Measurements from ENCODE around the gene TPBG.

The TPBG gene

GRCh38 chr6:82363428-82364086, at the start of gene TPBG:
TSS of gene TPBG (plus strand) at chr6:82363817. CDS start at chr6:82364962, 1,145 bp downstream.
- DNase-seq (ENCODE audit: low read depth in 2 of 2) = no peak

GRCh38 chr6:82322386-82322785, 41.2 kb upstream of the TPBG start:
- no peak for DNase-seq (ENCODE audit: low read depth in 2 of 2)

GRCh38 chr6:82329766-82330165, 33.9 kb upstream of the TPBG start:
- no peak for DNase-seq (ENCODE audit: low read depth in 2 of 2)

- no peak for DNase-seq (ENCODE audit: low read depth in 2 of 2)
These were observed 33.3 kb upstream of the TPBG start for GRCh38 chr6:82330171-82330804.

- DNase-seq (ENCODE audit: low read depth in 2 of 2) = no peak
These were observed 32.4 kb upstream of the TPBG start for GRCh38 chr6:82331031-82331773.

GRCh38 chr6:82333781-82334180, 29.8 kb upstream of the TPBG start:
- no peak for DNase-seq (ENCODE audit: low read depth in 2 of 2)

- no peak for DNase-seq (ENCODE audit: low read depth in 2 of 2)
These were observed 25.8 kb upstream of the TPBG start for GRCh38 chr6:82337688-82338257.

- no peak for DNase-seq (ENCODE audit: low read depth in 2 of 2)
These were observed 15.5 kb upstream of the TPBG start for GRCh38 chr6:82348130-82348529.

GRCh38 chr6:82353848-82354247, 9.8 kb upstream of the TPBG start:
- no peak for DNase-seq (ENCODE audit: low read depth in 2 of 2)

GRCh38 chr6:82360552-82360951, 3.1 kb upstream of the TPBG start:
- DNase-seq (ENCODE audit: low read depth in 2 of 2) = no peak

- DNase-seq (ENCODE audit: low read depth in 2 of 2) = no peak
These were observed 2.0 kb upstream of the TPBG start for GRCh38 chr6:82361631-82362030.

- DNase-seq (ENCODE audit: low read depth in 2 of 2) = no peak
These were observed 1.5 kb upstream of the TPBG start for GRCh38 chr6:82362144-82362543.

GRCh38 chr6:82362878-82363427, 664 bp upstream of the TPBG start:
- no peak for DNase-seq (ENCODE audit: low read depth in 2 of 2)

- DNase-seq (ENCODE audit: low read depth in 2 of 2) = no peak
These were observed 734 bp downstream of the TPBG start for GRCh38 chr6:82364087-82365015.

- DNase-seq (ENCODE audit: low read depth in 2 of 2) = no peak
These were observed 1.6 kb downstream of the TPBG start for GRCh38 chr6:82365016-82365795.

GRCh38 chr6:82367704-82368103, 4.1 kb downstream of the TPBG start:
- DNase-seq (ENCODE audit: low read depth in 2 of 2) = no peak

- DNase-seq (ENCODE audit: low read depth in 2 of 2) = no peak
These were observed 7.2 kb downstream of the TPBG start for GRCh38 chr6:82370788-82371187.

- DNase-seq (ENCODE audit: low read depth in 2 of 2) = no peak
These were observed 8.4 kb downstream of the TPBG start for GRCh38 chr6:82371799-82372546.

- no peak for DNase-seq (ENCODE audit: low read depth in 2 of 2)
These were observed 9.0 kb downstream of the TPBG start for GRCh38 chr6:82372656-82373055.

GRCh38 chr6:82374516-82374915, 10.9 kb downstream of the TPBG start:
- no peak for DNase-seq (ENCODE audit: low read depth in 2 of 2)
